GM19328 (cell line): Measurements from ENCODE around the gene KRTAP4-12.
"Not testable (repeated sequence)": the region's sequence is repeated elsewhere in the genome, so short reads cannot be mapped to it uniquely, and the experiment has no call there.

Experiments used
- ATAC-seq: cut with Tn5 transposase; IDR thresholded peaks from one replicate; pipeline ENCODE4 v1.9.1; 2021; ENCODE audit warnings: mild to moderate bottlenecking, moderate library complexity; ENCODE audit not compliant: unreplicated experiment

KRTAP4-12 gene

GRCh38 chr17:41127371-41127770 lies 3.4 kb upstream of the KRTAP4-12 start:
- no peak for ATAC-seq

DNA sequence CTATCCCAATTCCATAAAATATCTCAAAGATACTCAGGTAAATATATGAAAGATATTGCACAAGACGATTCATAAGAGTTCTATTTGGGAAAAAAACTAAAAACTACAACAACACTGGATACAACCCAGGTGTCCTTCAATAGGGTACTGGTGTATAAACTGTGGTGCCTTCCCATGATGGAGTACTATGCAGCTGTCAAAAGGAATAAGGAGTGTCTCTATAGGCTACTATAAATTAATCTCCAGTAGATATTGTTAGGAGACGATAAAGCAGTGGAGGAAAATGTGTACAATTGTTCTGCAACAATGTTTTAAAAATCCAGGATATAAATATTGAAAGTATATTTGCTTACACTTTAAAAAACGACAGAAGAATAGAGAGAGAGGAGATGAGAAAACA lies 2.4 kb upstream of the KRTAP4-12 start:
- ATAC-seq: no peak

GRCh38 chr17:41125064-41125463 lies 1.1 kb upstream of the KRTAP4-12 start:
- ATAC-seq: no peak

DNA sequence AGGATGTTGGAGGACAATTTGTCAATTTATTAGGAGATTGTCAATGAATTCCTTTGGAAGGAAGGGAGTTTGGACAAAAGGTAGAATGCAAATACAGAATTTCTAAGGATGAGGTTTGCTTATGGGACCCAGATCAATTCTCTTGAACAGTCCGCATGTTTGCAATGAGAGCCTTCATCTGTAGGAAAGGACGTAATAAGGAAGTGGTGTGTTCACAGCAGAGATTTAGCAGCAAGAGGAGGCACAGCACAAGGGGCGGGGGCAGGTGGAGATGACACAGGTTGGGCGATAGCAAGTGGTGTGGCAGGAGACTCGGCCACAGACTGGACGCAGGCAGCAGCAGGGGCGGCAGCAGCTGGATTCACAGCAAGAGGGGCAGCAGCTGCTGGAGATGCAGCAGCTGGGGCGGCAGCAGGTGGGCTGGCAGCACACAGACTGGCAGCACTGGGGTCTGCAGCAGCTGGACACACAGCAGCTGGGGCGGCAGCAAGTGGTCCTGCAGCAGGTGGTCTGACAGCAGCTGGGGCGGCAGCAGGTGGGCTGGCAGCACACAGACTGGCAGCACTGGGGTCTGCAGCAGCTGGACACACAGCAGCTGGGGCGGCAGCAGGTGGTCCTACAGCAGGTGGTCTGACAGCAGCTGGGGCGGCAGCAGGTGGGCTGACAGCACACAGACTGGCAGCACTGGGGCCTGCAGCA lies 541 bp downstream of the KRTAP4-12 start:
- not testable (repeated sequence) for ATAC-seq

DNA sequence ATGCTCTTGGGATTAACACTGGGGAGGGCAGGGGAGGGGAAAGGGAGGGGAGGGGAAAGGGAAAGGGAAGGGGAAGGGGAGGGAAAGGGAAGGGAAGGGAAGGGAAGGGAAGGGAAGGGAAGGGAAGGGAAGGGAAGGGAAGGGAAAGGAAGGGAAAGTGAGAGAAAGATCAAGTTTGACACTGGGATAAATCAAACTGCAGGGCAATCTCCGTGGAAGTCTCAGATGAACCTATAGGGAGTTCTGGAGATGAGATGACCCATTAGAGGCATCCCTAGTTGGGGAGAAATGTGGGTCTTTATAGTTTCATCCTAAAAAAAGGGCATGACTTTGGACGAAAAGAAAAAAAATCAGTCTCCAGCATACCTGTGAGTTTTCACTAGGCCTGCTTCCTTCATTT lies 2.2 kb downstream of the KRTAP4-12 start:
- no peak for ATAC-seq

DNA sequence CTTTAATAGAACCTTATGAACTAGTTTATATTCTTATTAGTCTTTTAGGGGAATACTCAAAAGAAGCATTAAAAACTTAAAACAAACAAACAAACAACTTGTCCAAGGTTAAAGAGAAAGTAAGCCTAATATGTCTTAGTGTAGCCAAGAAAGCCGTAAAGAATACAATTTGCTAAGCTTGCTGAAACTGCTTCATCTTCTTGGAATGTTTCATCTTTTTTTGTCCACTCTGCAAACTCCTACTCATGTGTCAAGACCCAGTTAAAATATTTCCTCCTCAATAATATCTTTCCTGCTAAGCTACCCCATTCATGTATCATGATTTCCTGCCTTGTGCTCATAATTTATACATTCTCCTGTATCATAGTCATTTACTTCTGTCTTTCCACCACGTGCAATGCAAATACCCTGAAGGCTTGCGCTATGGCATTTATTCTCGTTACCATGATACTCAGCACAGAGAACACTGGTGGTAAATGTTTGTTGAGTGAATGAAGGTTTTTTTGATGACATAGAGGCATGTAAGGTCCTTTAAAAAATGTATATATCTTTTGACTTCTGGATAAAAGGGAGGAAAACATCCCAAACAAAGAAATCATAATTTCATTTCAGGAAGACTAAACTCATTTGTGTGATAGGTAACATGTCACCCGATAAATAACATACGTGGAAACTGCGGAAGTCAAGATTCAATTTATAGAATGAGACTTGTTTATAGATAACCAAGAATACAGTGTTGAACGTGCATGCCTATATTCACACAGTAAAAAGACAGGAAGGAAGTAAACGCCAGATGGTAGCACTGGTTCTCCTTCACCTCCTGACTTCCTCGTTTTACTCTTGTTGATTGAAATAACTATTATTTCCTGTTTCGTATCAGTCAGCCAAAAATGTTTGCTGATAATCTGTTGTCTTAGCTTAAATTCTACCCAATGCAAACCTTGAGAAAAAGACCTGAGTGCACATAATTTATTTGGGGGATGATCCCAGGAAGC lies 4.0 kb downstream of the KRTAP4-12 start:
- not testable (repeated sequence) for ATAC-seq

GRCh38 chr17:41118721-41119120 lies 5.3 kb downstream of the KRTAP4-12 start:
- no peak for ATAC-seq

DNA sequence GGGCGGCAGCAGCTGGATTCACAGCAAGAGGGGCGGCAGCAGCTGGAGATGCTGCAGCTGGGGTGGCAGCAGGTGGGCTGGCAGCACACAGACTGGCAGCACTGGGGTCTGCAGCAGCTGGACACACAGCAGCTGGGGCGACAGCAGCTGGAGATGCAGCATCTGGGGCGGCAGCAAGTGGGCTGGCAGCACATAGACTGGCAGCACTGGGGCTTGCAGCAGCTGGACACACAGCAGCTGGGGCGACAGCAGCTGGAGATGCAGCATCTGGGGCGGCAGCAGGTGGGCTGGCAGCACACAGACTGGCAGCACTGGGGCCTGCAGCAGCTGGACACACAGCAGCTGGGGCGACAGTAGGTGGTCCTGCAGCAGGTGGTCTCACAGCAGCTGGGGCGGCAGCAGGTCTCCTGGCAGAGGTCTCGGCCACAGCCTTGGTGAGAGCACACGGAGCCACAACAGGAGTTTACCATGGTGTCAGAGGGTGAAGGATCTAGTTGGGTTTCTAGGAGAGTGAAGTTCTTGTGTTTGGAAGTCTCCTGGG lies 6.1 kb downstream of the KRTAP4-12 start, which contains the start of gene KRTAP4-11:
KRTAP4-11 (minus strand) TSS at position 528 of the 541 bp plus-strand sequence; CDS start at position 470, 58 bp downstream.
- not testable (repeated sequence) for ATAC-seq

DNA sequence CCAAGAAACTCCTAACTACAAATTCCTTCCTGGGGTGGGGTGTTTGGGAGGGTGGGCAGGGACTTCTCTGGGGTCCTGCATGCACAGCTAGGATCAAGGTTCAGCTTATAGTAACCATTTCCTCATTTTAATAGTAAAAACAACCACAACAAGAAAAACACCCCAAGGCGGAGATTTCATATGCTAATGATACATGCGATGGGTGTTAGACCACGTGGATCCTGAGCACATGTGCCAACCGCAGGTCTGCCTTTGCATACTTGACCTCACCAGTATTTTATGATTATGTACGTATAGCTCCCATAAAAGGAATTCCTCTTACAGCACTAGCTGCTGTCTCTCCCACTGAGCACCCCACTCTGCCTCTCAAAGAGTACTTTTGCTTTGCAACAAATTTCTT lies 7.7 kb downstream of the KRTAP4-12 start:
- ATAC-seq: no peak

DNA sequence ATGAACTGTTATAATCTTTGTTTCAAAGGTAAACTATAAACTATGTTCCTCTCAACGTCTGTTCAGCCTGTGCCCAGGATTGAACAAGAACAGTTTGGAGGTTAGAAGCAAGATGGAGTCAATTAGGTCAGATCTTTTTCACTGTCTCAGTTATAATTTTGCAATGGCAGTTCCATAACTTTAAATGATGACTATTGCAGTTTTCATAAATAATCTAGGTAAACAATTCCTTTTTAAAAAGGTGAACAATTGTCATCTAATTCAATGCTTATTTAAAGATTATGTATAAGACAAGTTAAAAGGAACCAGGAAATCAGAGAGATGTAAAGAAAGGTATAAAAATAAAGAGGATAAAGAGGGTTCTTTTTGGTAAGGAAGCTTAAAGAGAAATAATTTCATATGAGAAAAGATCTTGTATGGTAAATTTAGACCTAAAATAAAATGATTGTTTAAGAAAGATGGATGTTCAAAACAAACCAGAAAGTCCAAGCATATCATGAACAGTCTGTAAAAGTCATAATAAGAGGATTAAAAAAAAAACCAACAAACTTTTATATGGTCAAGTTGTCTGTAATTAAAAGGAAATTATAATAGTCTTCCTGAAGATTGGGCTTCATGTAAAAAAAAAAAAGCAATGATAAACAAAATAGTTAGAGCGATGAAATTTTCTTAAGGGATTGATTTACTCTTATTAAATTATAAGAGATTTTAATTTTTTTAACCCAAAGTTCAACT lies 12.7 kb downstream of the KRTAP4-12 start:
- no peak for ATAC-seq

DNA sequence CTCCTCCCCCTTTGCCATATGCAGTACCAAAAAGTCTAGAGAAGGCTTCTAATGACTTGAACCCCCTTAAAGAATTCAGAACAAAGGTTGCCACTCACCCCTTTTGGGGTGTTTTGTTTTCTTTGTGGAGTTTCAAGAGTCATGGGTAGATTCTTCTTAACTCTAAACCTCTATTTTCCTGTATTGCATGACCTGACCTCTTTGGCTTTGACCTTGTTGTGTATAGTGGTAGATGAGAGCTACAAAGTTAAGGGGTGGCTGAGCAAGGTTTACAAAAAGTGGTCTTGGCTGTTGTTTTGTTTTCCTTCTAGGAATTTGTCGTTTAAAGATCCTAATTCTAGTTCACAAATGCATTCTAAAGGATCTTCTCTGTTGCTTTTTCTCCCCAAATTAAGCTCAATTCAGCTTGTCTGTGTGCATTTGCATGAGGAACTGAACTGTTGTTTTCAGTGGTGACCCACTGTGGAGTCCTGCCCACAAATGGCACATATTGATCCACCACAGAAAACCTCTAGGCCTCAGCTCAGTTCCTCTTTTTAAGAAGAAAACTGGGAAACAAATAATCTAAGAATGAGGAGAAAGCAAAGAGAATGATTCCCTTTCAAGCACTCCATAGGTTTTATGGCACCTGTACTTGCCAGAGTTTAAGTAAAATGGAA lies 15.1 kb downstream of the KRTAP4-12 start:
- not testable (repeated sequence) for ATAC-seq

GRCh38 chr17:41107941-41108450 lies 16.0 kb downstream of the KRTAP4-12 start:
- no peak for ATAC-seq

DNA sequence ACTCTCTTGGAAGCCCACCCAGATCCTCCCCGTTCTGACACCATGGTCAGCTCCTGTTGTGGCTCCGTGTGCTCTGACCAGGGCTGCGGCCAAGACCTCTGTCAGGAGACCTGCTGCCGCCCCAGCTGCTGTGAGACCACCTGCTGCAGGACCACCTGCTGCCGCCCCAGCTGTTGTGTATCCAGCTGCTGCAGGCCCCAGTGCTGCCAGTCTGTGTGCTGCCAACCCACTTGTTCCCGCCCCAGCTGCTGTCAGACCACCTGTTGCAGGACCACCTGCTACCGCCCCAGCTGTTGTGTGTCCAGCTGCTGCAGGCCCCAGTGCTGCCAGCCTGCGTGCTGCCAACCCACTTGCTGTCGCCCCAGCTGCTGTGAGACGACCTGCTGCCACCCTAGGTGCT lies 18.6 kb downstream of the KRTAP4-12 start, which contains the start of gene KRTAP4-9:
KRTAP4-9 (plus strand) TSS at position 43 of the 400 bp plus-strand sequence; CDS start at position 43, 0 bp downstream.
- not testable (repeated sequence) for ATAC-seq

GRCh38 chr17:41104386-41105038 lies 19.5 kb downstream of the KRTAP4-12 start:
- ATAC-seq: not testable (repeated sequence)

GRCh38 chr17:41103896-41104295 lies 20.1 kb downstream of the KRTAP4-12 start:
- no peak for ATAC-seq

DNA sequence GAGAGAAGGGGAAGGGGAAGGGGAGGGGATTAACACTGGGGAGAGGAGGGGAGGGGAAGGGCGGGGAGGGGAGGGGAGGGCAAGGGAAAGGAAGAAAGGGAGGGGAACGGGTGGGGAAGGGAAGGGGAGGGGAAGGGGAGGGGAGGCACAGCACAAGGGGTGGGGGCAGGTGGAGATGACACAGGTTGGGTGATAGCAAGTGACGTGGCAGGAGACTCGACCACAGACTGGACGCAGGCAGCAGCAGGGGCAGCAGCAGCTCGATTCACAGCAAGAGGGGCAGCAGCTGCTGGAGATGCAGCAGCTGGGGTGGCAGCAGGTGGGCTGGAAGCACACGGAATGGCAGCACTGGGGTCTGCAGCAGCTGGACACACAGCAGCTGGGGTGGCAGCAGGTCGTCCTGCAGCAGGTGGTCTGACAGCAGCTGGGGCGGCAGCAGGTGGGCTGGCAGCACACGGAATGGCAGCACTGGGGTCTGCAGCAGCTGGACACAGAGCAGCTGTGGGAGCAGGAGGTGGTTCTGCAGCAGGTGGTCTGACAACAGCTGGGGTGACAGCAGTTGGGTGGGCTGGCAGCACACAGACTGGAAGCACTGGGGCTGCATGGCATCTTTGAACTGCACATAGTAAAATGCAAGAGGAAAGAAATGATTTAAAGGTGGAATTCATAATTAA lies 22.3 kb downstream of the KRTAP4-12 start, which contains the start of gene KRTAP4-16:
KRTAP4-16 (minus strand) TSS at position 624 of the 674 bp plus-strand sequence; CDS start at position 624, 0 bp downstream.
- no peak for ATAC-seq

DNA sequence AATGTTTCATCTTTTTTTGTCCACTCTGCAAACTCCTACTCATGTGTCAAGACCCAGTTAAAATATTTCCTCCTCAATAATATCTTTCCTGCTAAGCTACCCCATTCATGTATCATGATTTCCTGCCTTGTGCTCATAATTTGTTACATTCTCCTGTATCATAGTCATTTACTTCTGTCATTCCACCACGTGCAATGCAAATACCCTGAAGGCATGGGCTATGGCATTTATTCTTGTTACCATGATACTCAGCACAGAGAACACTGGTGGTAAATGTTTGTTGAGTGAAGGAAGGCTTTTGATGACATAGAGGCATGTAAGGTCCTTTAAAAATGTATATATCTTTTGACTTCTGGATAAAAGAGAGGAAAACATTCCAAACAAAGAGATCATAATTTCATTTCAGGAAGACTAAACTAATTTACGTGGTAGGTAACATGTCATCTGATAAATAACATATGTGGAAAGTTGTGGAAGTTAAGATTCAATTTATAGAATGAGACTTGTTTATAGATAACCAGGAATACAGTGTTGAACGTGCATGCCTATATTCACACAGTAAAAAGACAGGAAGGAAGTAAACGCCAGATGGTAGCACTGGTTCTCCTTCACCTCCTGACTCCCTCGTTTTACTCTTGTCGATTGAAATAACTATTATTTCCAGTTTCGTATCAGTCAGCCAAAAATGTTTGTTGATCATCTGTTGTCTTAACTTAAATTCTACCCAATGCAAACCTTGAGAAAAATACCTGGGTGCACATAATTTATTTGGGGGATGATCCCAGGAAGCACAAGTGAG lies 24.1 kb downstream of the KRTAP4-12 start:
- not testable (repeated sequence) for ATAC-seq

DNA sequence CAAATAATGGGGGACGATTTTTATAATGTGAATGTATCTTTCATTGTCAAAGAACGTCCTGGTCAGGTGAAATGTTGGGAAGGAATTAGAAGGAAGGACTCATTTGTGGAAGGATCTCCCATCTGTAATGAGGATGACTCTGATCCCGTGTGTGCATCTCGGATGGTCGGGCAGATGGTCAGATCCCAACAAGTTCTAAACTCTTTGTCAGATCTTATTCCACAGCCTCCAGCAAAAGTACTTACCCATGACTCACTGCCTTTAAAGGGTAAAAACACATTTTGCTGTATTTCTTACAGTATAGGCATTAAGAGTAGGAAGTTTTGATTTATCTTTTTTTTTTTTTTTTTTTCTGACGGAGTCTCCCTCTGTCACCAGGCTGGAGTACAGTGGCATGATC lies 25.5 kb downstream of the KRTAP4-12 start:
- ATAC-seq: no peak
